ENCODE results near the gene DNAJB11.

The DNAJB11 gene

DNA sequence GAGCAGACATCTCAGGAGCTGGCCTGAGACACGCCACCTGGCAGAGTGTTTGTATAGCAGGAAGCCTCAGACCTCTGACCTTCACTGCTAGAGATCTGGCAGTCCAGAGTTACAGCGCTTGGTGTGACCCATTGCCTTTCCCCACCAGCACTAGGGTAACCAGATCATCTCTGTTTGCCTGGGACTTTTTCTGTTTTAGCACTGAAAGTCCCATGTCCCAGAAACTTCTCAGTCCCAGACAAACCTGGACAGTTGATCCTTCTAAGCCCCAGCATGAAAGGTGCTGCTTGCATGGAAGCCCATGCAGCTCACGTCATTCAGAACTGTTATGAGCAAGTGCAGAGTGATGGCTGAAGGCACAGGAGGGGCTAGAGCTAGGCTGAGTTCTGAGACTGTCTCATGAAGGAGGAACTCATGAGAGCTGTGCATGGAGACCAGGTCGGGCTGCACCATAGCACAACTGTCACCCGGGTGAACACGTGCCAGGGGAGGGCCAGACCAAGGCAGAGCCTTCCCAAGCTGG is 24.1 kb downstream of the DNAJB11 start:
- no peak overlapping the region for H3K4me3 Mint-ChIP-seq

DNA sequence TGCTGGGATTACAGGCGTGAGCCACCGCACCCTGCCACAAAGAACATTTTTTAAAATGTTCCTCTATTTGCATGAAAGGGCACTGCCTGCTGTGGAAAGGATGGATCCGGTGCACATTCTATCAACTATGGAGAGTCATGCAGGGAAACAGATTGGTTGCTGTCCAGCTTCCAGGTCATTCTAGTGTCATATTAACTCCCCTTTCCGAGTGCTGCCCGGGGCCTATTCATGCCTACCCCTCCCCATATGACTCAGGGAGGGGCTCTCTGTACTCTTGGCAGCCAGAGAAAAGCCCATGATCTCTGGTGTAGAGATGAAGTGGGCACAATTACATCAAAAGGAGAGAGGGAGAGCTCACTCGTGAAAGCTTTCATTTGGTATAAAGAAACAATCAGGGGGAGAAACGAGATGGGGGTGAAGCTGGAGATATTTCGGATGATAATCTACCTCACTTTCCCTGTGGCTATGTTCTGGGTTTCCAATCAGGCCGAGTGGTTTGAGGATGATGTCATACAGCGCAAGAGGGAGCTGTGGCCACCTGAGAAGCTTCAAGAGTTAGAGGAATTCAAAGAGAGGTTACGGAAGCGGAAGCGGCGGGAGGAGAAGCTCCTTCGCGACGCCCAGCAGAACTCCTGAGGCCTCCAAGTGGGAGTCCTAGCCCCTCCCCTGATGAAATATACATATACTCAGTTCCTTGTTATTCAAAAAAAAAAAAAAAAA is 26.2 kb downstream of the DNAJB11 start:
- Mint-ChIP-seq H3K27ac (no peak overlapping the region), H3K36me3 (ENCODE audit: low read depth) (no peaks in the 10 kb centered on the region)

More for the DNA sequence above, 24.1 kb downstream of the DNAJB11 start:
- no peaks in the 10 kb centered on the region for H3K9me3 Mint-ChIP-seq
- peaks cover 30% of the 10 kb centered on the region for H3K4me1 Mint-ChIP-seq
- peak; percentile 12 for DNase-seq
- H3K27ac Mint-ChIP-seq: no peak overlapping the region
- H3K36me3 Mint-ChIP-seq (ENCODE audit: low read depth): no peaks in the 10 kb centered on the region
- TF ChIP-seq, protein P1, sequence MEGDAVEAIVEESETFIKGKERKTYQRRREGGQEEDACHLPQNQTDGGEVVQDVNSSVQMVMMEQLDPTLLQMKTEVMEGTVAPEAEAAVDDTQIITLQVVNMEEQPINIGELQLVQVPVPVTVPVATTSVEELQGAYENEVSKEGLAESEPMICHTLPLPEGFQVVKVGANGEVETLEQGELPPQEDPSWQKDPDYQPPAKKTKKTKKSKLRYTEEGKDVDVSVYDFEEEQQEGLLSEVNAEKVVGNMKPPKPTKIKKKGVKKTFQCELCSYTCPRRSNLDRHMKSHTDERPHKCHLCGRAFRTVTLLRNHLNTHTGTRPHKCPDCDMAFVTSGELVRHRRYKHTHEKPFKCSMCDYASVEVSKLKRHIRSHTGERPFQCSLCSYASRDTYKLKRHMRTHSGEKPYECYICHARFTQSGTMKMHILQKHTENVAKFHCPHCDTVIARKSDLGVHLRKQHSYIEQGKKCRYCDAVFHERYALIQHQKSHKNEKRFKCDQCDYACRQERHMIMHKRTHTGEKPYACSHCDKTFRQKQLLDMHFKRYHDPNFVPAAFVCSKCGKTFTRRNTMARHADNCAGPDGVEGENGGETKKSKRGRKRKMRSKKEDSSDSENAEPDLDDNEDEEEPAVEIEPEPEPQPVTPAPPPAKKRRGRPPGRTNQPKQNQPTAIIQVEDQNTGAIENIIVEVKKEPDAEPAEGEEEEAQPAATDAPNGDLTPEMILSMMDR (IDR thresholded peaks at IDR 0.05): no peak
- peaks cover 10% of the 10 kb centered on the region for H3K27me3 Mint-ChIP-seq (ENCODE audit: low read depth, poor library complexity)

DNA sequence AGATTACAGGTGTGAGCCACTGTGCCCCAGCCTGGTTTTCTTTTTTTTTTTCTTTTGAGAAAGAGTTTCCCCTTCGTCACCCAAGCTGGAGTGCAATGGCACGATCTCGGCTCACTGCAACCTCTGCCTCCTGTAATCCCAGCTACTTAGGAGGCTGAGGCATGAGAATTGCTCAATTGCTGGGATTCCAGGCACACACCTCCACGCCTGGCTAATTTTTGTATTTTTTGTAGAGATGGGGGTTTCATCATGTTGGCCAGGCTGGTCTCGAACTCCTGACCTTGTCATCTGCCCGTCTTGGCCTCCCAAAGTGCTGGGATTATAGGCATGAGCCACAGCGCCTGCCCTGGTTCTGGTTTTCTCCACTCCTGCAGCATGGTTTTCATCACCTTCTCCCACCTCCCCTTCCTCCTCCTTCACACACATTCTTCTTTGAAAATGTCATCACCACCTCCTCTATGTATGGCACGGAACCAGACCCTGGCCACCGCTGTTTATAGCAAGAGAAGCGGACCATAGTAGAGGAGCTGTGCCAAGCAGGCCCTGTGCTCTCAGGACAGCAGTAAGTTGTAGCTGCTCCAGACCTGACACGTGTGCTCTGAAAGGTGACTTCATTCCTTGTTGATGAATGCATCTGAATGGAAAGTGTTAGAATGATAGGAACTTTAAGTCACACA is 27.7 kb downstream of the DNAJB11 start:
- Mint-ChIP-seq H3K36me3 (ENCODE audit: low read depth) (no peaks in the 10 kb centered on the region), H3K4me3 (no peak overlapping the region), H3K27me3 (ENCODE audit: low read depth, poor library complexity) (peaks cover 31% of the 10 kb centered on the region), H3K27ac (no peak overlapping the region), H3K9me3 (no peaks in the 10 kb centered on the region), H3K4me1 (peaks cover 30% of the 10 kb centered on the region)
- DNase-seq: no peak
- TF ChIP-seq, protein P1 (IDR thresholded peaks at IDR 0.05): no peak

More for the DNA sequence above, 26.2 kb downstream of the DNAJB11 start:
- H3K9me3 Mint-ChIP-seq: no peaks in the 10 kb centered on the region
- peaks cover 23% of the 10 kb centered on the region for H3K27me3 Mint-ChIP-seq (ENCODE audit: low read depth, poor library complexity)
- no peak for DNase-seq
- H3K4me3 Mint-ChIP-seq: no peak overlapping the region
- TF ChIP-seq, protein P1 (IDR thresholded peaks at IDR 0.05): no peak
- peaks cover 30% of the 10 kb centered on the region for H3K4me1 Mint-ChIP-seq

DNA sequence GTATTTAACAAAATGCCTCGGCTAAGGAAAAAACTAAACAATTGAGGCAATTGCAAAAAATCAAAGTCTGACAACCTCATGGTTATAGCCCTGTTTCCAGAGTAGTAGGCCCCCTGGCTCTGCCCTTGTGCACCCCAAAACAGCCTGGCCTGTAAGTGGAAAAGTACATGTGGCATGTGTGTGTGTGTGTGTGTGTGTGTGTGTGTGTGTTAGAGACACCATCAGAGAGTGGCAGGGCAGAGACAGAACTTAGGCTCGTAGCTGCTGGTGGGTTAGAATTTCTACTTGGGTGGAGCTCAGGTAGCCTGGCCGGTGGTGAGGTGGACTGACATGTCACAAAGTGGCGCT is 28.2 kb downstream of the DNAJB11 start:
- H3K4me3 Mint-ChIP-seq: no peak overlapping the region
- no peaks in the 10 kb centered on the region for H3K9me3 Mint-ChIP-seq
- TF ChIP-seq, protein P1 (IDR thresholded peaks at IDR 0.05): no peak
- DNase-seq: no peak
- peaks cover 30% of the 10 kb centered on the region for H3K4me1 Mint-ChIP-seq
- peak overlapping the region; percentile 20 for H3K27ac Mint-ChIP-seq
- peaks cover 31% of the 10 kb centered on the region for H3K27me3 Mint-ChIP-seq (ENCODE audit: low read depth, poor library complexity)
- H3K36me3 Mint-ChIP-seq (ENCODE audit: low read depth): no peaks in the 10 kb centered on the region

DNA sequence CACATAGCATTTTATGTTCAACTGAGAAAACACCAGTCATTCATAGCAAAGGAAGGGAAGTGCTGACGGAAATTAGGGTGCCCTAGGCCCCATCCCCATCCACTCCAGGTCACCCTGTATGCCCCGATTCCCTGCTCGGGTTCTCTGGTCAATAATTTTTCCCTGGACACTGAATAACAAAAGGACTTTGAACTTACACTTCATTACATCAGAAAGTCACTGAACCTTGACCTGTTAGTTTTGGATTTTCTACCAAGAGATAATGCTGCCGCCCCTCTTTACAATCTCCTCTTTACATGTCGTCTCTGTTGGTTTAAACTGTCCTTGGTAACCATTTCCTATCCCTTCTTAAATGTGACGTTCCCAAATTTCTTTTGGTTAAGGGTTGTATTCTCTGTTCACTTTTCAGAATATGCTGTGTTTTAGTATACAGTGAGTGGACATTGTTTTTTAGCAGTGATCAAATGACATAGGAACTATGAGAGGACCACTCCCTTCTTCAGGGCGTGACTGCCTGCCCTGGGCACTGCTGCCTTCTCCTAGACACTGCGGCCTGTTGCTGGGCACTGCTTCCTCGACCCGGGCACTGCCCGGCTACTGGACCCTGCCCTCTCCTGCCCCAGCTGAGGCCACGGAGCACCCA is 28.7 kb downstream of the DNAJB11 start:
- H3K4me3 Mint-ChIP-seq: no peak overlapping the region
- H3K4me1 Mint-ChIP-seq: peaks cover 28% of the 10 kb centered on the region
- no peaks in the 10 kb centered on the region for H3K36me3 Mint-ChIP-seq (ENCODE audit: low read depth)
- TF ChIP-seq, protein P1 (IDR thresholded peaks at IDR 0.05): no peak
- H3K9me3 Mint-ChIP-seq: no peaks in the 10 kb centered on the region
- H3K27ac Mint-ChIP-seq: peak overlapping the region; percentile 20
- H3K27me3 Mint-ChIP-seq (ENCODE audit: low read depth, poor library complexity): peaks cover 33% of the 10 kb centered on the region
- no peak for DNase-seq
